NCI-H1930 (cell line): Measurements from ENCODE around the gene CCDC39.
A peak's percentile ranks its signal among the peaks of the same experiment; 100 is the strongest.

Experiments
- DNase-seq, 2 experiments: peaks; one replicate each; lab custom pipeline; 2025; lab: John Stamatoyannopoulos, UW

Gene CCDC39

DNA sequence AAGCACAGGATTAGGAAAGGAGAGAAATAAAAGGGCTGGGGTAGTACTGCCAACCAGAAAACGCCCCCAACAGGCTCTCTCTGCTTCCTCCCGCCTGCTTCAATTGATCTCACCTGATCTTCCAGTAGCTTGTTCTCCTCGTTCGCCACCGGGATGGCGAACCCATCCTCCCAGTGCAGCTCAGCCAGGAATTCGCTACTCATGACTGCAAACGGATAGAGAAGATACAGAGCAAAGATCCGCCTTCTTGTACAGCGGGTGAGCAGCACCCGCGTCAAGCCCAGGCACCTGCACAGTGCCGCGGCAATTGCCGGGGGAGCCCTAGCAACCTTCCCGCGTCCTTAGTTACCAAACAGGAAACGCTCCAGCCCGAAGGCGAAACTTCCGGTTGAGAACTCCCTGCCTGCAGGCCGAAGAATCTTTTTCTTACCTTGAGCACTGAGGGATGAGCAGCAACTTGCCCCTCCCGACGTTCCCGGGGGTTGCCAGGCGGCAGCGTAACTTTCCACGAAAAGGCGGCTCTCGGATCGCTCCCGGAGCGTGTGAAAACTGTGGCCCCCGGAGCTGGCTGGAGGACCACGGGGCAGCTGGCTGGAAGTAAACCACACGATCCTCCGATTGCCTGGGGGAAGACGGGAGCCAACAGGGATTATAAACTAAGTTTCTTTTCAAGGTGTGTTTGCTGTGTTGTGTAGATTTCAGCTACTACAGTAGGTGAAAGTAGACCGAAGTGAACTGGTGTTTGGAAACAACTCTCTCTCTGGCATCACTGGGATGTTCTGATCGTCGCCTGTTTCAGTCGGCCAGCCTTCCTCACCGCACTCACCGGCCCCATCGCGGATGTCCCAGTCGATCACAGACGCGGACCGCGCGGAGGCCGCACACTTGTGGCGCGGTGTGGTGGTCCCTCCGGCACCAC lies at the start of gene CCDC39:
TSS of gene CCDC39 (minus strand) at position 312 of the 919 bp plus-strand sequence. CDS start at position 203, 109 bp downstream.
- DNase-seq = peak; percentile 64 to 85

DNA sequence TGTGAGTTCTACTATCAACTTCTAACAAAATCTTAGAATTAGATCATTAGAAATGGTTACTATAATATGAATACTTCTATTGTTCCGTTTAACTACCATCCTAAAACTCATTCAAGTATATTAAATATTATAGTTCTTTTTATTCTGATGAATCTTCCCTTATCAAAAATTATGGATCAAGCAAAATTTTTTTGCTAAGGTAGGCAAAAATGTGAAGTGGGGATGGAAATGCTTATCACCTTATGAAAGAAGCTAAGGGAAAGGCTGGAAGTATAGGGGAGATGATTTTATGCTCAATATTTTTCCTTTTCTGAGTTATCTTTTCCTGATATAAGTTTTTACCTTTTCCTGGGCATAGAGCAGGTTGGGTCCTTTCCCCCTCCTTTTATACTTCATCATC lies 40.7 kb upstream of the CCDC39 start:
- DNase-seq = no peak

DNA sequence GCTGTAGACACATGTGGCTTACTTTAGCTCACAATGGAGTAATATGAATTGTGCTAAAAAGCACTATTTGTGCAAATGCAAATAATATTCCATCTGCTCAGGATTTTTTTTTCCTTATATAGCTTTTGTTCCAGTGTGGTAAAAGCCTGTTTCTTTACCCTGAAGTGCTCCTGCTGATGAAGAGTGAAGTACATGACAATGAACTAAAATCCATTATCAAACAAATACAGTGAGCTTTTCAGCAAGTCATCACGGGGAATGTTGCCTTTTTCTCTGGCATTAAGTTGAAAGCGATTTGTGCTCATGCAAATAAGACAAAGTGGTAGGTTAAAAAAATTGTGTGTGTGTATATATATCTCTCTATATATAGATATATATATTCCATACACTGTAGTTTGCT lies 28.6 kb upstream of the CCDC39 start:
- DNase-seq = no peak

DNA sequence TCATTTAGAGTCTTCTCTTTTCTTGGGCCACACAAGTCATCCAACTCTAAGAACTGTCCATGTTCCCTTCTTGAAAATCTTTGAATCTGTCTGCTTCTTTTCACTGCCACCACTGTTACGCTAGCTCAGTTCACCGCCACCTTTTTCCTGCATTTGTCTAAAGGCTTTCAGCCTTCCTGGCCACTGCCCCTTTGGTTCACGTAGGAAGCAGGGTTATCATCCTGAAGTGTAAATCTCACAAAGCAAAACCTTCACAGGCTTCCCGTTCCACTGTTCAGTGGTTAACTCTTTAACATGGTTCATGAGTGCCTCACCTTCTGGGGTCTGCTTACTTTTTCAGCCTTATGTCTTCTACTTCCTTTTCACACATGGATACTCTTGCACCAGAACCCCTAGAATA lies 26.3 kb upstream of the CCDC39 start:
- DNase-seq = no peak

DNA sequence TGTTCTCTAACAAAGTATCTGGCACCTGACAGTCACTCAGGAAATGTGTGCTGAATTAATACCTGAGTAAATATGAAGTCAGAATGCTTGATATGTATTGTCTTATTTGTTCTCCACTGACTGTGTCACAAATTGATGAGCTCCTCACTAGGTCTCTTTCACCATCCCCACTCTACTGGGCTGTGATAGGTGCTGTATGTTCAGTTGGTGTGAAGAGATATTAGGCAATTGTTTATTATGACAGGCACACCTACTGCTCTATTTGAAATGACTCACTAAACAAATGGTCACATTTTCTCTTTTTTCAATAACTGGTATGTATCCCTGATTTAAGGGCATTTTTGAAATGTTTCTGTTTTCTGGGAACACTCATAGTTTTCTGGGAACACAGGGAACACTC lies 25.2 kb upstream of the CCDC39 start:
- DNase-seq = no peak

DNA sequence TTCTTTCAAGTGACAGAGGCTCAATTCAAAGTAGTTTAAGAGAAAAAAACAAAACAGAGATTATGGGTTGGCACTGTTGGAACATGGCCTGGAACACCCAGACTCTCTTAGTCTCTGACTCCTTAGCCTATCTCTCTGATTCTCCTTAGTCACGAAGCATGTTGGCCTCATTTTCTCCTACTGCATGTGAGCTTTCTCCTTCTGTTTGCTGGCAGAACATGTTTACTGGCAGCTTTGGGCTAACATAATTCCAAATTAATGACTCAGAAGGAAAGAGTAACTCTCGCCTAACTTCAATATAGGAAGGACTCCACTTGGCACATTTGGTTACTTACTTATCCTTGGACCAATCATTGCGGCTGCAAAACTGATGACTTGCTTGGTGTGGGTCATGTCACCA lies 21.7 kb upstream of the CCDC39 start:
- DNase-seq = no peak

DNA sequence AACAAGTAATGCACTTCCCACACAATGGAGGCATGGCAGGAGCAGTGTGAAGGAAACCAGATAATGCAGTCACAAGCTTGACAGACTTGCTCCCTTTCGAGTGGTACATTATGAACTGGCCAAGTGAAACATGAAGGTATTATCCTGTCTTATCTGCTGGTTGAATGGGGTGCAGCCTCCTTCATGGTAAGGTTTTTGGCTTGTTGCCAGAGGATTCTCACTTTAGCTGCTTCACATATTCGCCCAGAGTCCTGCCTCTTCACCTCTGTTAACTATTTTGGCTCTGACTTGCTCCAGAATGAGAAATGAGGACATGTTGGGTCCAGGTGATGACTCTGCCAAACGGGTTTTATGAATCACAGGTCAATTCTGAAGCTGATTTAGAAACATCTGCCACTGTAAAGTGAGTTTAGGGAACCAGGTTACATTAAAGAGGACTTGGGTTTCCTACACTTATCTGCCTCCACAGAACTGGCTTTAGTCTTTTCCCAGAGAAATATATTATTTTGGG lies 19.5 kb upstream of the CCDC39 start:
- DNase-seq = no peak

DNA sequence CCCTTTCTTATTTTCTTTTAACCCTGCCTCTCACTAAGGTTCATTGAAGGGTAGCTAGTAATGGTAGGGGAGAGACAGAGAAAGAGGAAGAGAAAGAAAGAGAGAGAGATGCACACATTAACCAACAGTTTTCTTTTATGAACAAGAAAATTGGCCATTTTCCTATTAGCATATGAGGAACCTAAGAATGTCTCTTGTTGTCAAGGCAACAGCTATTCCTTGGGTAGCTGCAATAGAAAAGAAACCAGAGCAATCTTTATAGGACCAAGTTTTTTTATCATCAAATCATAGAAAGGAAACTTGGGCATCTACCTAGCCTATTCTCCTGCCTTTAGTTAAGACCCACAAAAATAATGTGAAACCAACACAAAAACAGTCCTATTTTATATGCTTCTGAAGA lies 15.0 kb upstream of the CCDC39 start:
- no peak for DNase-seq

DNA sequence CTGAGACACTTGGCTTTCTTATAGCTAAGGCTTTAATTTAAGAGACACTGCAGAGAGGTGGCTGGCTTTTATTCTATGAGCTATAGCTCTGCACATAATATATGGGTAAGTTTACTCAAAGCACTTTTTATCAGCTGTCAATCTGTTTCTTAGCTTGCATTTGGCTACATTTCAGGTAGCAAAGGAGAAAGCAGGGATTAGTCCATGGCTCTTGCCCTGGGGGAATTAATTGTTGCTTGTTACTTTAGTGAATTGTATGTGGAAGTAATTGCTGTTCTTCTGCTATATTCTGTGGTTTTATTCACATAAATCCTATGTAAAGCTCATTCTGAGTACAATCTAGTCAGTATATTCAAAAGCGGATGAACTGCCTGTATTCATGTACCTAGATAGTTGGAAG lies 14.4 kb upstream of the CCDC39 start:
- DNase-seq = no peak

DNA sequence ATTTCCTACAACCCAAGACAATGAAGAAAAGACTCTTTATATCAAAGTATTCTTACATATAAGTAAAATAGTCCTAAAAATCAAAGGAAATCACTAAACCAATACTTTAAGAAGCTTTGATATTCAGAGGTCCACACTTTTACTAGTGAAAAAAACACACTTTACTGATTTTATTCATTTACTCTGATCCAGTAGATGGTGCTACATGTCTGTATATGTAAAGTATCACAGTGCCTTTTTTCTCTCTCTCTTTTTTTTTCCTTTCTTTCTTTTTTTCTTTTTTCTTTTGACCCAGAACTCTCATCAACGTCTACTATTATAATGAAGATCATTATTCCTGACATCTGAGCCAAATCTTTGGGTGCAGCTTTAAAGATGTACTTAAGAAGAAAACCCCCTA lies 10.8 kb upstream of the CCDC39 start:
- no peak for DNase-seq

DNA sequence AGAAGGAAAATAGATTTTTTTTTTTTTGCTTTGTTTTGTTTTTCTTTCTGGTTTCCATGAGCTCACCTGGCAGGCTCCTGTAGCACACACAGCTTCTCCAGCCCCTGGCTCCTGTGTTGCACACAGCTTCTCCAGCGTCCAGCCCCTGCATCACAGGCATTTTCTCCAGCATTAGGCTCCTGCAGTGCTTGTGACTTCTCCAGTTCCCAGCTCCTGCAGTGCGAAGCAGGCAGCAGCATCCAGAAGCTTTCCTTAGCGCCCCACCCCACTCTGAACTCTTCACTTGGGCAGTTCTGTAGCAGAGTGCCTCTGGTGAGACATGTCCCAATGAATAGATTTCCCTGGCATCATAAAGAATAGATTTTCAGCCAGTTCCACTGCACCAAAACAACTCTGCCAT lies 5.5 kb upstream of the CCDC39 start:
- DNase-seq = no peak

DNA sequence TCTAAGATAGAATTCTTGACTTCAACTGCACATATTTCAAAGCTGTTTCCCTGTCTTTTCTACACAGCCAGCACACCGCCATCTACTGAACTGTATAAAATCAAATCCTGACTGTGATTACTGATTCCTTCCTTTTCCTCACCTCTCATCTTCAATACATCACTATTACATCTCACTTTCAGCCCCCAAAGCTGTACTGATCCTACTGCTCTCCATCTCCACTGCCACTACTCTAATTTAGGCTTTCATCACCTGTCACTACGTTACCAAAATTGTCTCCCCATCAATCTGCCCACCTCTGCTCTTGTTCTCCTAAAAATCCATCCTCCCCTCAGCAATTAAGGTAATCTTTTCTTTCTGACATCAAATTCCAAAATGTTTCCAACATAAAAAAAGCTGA lies 4.5 kb upstream of the CCDC39 start:
- DNase-seq = no peak

DNA sequence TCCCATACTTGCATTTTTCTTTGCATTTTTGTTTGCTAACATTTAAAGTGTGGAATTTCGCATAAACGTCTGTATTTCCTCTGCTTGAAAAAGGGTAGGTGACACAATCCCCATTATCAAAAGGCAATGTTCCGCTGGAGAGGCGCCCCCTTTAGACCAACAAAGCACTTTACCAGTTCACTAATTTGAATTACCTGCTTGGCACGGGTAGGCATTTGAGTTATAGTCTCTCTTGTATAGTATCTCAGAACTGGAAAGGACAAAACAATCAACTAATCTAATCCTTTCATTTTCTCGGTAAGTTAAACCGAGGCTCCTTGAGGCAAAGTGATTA lies 775 bp upstream of the CCDC39 start:
- DNase-seq = peak; percentile 35 to 51

DNA sequence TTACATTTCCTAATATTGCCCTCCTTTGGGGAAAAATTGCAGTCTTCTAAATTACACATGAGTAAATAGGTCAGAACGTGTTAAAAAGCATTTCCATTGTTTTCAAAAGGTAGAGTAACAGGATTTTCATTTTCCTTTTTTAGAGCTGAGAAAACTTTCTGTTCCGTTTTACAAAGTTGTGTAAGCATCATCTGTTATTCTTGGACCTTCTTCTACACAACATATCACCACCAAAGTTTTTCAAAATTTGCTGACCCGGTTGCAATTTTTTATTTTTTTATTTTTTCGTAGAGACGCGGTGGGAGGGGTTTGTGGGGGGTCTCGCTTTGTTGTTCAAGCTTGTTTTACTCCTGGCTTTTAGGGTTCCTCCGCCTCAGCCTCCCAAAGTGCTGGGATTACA lies 1.1 kb downstream of the CCDC39 start:
- no peak for DNase-seq

DNA sequence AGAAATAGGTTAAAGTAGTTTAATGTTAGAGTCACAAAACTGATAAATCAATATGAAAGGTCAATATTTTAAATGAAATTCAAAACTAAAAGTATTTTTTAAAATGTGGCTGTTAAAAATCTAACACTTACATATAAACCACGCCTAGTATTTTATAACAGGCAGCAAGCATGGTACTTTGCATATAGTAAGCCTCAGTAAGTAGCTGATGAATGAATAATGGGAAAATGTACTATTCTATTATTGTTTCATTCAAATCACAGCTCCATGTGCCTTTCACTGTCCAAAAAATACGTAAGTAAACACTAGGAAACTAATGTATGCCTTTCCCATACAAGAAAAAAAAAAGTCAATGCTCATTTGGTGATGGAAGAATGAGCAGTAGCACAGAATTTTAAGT lies 17.8 kb downstream of the CCDC39 start:
- DNase-seq = no peak

DNA sequence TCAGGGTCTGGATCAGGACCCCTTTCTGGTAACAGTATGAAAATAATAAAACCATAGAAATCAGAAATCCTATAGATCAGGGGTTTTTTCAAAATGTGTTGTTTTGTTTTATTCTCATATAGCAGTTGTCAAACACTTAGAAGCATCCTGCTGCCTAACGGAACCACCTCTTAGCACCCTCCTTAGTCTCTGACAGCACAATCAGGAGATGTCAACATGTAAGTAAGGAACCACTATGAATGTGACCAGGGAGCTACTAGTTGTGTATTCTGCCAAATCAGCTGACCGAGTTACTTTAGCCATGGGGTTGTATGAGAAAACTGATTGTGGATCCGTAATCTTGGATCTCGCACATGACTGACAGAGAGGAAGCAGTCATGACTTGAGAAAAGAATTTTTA lies 22.2 kb downstream of the CCDC39 start:
- DNase-seq = no peak

DNA sequence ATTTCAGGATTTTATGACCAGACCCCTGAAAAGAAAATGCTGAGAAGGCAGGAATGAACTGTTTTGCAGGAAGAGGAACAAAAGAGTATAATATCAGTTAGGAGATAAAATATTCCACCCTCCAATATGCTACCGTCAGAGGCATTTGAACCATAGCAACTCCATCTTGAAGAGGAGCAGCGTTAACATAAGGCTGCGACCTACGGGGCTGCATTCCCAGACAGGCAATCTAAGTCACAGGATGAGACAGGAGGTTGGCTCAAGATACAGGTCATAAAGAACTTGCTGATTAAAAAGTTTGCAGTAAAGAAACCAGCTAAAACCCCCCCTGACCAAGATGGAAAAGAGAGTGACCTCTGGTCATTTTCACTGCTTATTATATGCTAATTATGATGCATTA lies 22.9 kb downstream of the CCDC39 start:
- no peak for DNase-seq

DNA sequence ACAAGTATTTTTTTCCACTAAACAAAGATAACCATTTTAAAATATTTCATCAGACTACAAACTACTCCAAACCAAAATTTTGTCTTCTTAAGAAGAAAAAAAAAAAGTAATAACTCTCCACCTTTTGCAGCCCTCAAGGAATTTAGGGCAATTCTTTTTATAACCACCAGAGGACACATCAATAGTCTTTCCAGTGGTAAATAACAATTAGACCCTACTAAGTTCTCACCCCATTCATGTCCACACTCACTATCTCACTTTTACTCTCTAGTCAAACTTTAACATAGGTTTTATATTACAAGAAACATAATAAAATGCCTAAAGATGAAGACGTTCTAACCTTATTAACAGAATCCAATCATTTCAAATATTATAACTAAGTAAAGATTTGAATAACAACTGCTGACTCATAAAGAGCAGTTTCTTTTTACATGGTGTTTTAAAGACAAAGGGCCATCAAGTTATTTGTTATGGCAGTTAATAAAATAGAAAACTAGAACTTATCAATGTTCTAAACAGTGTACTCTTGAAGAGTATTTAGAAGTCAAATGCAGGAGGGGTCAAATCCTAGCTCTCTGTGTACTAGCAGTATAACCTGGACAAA lies 33.0 kb downstream of the CCDC39 start:
- DNase-seq = no peak

DNA sequence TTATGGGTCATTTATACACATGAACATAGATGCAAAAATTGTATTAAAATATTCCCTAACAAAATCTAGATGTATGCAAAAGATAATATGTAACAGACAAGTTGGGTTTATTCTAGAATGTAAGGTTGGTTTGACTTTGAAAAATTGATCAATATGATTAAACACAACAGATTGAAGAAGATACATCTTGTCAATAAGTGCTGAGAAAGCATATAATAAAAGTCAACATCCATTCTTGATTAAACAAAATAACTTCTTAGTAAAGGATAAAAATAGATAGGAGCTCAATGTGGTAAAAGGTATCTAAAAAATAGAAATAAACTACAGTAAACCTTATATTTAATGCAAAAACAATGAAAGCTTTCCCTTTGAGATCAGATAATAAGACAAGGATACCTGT lies 38.3 kb downstream of the CCDC39 start:
- no peak for DNase-seq

DNA sequence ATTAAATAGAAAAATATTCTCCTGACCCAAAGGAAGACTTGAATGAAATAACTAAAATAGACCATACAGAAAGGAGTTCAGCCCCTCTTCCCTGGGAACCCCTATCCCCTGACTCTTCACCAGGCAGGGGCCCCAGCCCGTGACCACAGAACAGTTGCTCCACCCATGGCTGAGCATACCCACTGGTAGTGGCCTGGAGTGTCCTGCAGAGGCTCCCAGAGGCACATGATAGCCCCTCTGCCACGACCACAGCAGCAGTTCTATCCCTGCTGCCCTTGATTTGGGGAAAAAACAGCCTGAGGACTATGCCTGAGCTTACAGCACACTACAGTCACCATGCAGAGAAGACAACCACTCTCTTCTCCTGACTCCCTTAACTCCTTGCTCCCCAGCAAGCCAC lies 45.6 kb downstream of the CCDC39 start:
- no peak for DNase-seq

DNA sequence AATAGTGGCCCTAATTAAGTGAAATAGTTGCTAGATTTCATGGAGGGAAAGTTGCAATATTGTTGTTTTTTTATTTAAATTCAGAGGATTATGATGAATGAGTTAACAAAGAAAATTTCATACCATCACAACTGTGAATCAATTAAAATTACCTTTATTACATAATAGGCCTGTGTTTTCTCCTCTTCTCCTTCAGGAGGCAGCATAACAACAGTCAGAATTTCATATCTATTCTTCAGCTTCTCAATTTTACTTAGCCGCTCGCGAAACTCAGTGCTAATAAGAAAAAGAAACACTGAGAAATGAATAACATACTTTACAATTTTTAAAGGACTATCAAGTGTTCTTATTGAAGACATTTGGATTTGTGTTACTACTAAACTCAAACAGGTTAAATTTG lies 48.0 kb downstream of the CCDC39 start:
- no peak for DNase-seq

DNA sequence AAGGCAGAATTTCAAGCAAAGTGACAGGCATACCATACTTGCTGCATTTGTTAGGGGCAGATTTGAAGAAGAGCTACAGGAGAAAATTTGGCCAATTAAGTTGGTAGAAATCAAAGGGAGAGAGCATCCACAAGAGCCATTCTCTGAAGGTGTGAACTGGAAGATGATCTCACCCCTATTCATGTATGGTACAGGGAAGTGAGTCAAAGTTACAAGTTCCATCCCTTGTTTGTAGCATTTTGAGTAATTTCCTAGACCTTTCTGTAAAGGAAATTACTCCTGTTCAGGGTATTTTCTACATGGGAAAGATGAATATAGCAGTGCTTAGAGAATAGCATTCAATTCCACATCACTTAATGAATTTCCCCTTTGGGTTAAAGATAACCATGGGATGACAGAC lies 48.9 kb downstream of the CCDC39 start:
- no peak for DNase-seq

DNA sequence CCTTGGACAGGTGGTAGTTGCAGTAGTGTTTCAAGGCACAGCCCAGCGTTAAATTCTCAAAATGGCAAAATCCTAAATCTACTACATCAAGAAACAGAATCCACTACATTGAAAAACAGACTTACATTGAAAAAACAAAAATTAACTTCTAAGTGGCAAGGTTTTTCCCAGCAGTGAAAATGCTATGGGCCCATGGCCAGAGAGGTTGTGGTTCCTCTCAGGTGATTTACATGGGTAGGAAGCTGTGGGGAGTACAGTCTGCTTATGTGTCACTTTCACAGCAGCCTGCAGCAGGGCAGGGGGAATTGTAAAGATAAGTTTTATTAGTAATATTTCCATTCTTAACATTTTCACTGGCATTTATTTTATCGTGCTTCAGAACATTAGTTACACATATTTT lies 52.4 kb downstream of the CCDC39 start:
- no peak for DNase-seq

DNA sequence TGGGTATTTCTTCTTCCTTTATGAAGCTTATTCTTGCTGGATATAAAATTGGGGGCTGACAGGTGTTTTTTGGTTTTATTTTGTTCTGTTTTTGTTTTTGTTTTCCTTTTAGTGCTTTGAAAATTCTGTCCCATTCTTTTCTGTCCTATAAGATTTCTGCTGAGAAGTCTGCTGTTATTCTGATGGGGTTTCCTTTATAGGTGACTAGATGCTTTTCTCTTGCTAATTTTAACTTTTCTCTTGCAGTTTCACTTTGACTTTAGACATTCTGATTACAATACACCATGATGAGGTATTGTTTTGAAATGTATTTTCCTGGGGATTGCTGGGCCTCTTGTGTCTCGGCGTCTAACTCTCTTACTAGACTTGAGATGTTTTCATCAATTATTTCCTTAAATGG lies 54.6 kb downstream of the CCDC39 start:
- no peak for DNase-seq
